ENCODE measurements around the gene PAX4.

DNA sequence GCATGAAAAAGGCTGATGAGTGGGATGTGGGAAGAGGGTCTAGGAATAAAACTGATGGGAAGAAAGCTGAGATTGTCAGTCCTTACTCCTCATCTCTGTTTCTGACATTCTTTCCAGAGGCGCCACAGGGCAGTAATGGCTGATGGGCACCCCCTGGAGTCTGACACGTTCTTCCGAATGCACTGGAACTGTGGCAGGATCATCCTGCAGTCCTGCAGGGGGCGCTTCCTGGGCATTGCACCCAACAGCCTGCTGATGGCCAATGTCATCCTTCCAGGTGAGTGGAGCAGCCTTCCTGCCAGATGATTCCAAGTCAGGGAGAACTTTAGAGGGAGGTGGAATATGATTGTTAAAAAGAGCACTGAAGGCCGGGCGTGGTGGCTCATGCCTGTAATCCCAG, 19.6 kb downstream of the PAX4 start:
- TF ChIP-seq CTCF (IDR thresholded peaks at IDR 0.05; ENCODE audit: insufficient read depth, low read depth, low read length) (no peak), EZH2 (IDR thresholded peaks at IDR 0.05; ENCODE audit: insufficient read depth, low read length) (no peak)
